Lung (tissue), 12 donors: ENCODE results near the gene SPECC1L. TPM values are rescaled to one million over a fixed set of nuclear protein-coding genes. Genes with fewer than 3 reads are reported as not detected.
"Not testable (repeated sequence)": the region's sequence is repeated elsewhere in the genome, so short reads cannot be mapped to it uniquely, and the experiment has no call there.

Experiments
- ATAC-seq: fragments of 200-7000 bp; cut with Tn5 transposase; one replicate; pipeline ENCODE4 v1.9.1; 2020; ENCODE audit warnings: moderate number of reproducible peaks; ENCODE audit not compliant: insufficient read depth, low FRiP score
- DNase-seq, 3 donors: peaks; one replicate each; pipeline ENCODE4 v3.0.0-alpha.2; 2013 to 2017
- H3K27ac ChIP-seq, 2 donors: one replicate each; pipeline ENCODE4 v1.5.1; 2013; ENCODE audit warnings: mild to moderate bottlenecking in 2 of 2, moderate library complexity in 2 of 2, control low read depth in 1 of 2, inconsistent platforms in 1 of 2, low read depth in 1 of 2, low read length in 1 of 2
- H3K27me3 ChIP-seq, 3 donors: one replicate each; pipeline ENCODE4 v1.5.1; 2013; ENCODE audit warnings: low read length in 2 of 3; ENCODE audit not compliant: control insufficient read depth in 3 of 3, insufficient read depth in 3 of 3
- H3K36me3 ChIP-seq, 4 donors: one replicate each; pipeline ENCODE4 v1.5.1; 2013; ENCODE audit warnings: low read length in 4 of 4, mild to moderate bottlenecking in 1 of 4, moderate library complexity in 1 of 4; ENCODE audit not compliant: control insufficient read depth in 4 of 4, insufficient read depth in 4 of 4
- H3K4me1 ChIP-seq, 5 donors: one replicate each; pipeline ENCODE4 v1.5.1; 2013; ENCODE audit warnings: low read length in 5 of 5, mild to moderate bottlenecking in 2 of 5, moderate library complexity in 1 of 5; ENCODE audit not compliant: control insufficient read depth in 5 of 5, insufficient read depth in 5 of 5
- H3K4me3 ChIP-seq: one replicate; pipeline ENCODE4 v1.5.1; 2013; ENCODE audit warnings: mild to moderate bottlenecking, control low read depth, moderate library complexity
- H3K9ac ChIP-seq, 2 donors: one replicate each; pipeline ENCODE4 v1.5.1; 2013; ENCODE audit warnings: low read length in 2 of 2, control low read depth in 1 of 2; ENCODE audit not compliant: insufficient read depth in 1 of 2
- H3K9me3 ChIP-seq, 4 donors: one replicate each; pipeline ENCODE4 v1.5.1; 2013; ENCODE audit warnings: low read length in 3 of 4, mild to moderate bottlenecking in 1 of 4, moderate library complexity in 1 of 4; ENCODE audit not compliant: control insufficient read depth in 4 of 4, insufficient read depth in 3 of 4
- WGBS, 2 donors: extraction: QIAGEN DNeasy Blood & Tissue Kit; methylation state at CpG; one replicate each; pipeline ENCODE4 v1.1.7; 2013; 5-methylcytosine and 5-hydroxymethylcytosine counted together
- polyA plus RNA-seq, 2 donors: library from polyadenylated mRNA; stranded (reverse); fragments of 200-250 nt; gene quantifications; one replicate each; pipeline ENCODE4 v1.2.1, GENCODE V29; 2013
- total RNA-seq, 2 donors: library from RNA; depleted of rRNA in 1 of 2; stranded (reverse); fragments of >200 nt in 1 of 2; gene quantifications; one replicate each; pipeline ENCODE4 v1.2.1, GENCODE V29; 2014 to 2021
- TF ChIP-seq, protein P1 (sequence below): IDR thresholded peaks from 2 replicates; pipeline ENCODE4 v1.5.1; 2012; ENCODE audit warnings: mild to moderate bottlenecking; ENCODE audit errors: control extremely low read depth, extremely low read depth
- donor health status: control.
- donor health status: control.
- donor health status: Bipolar disorder and iron deficiency.
- donor health status: healthy.
- donor health status: DM: yes; HTN: yes; CAD: no.

SPECC1L gene
- total and polyA plus RNA-seq, 4 donors: 10.4 to 83.9 (median 37.8) TPM

DNA sequence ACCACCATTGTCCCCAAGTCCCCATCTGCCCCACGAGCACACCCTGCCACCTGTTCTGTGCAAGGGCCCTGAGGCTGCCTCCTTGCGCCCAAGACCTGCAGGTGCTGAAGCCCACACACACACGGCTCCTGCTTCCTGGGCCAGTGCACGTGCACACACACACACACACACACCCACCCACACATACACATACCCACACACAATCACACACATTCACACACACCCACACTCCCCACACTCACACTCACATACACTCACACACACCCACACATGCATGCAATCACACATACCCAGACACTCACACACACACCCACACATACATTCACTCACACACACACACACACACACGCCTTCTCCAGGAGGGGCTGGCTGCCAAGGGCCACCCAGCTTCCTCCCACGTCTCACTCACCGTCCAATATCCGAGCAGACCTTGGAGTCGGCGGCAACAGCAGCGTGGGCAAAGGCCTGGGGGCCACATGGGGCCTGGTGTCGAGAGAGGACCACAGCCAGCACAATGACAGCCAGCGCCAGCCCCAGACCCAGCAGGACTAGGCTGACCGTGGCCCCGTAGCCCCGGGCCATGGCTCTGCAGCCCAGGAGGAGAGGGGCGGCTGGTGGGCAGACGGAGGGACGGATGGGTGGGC lies 26.4 kb upstream of the SPECC1L start:
- Histone ChIP-seq H3K9ac (no peak overlapping the region), H3K4me1 (peaks cover 0 to 53% (median 19%) of the 10 kb centered on the region in 5 donors), H3K27me3 (no peaks in the 10 kb centered on the region), H3K9me3 (no peaks in the 10 kb centered on the region), H3K27ac (peak overlapping the region; percentile 82 to 84), H3K36me3 (no peaks in the 10 kb centered on the region), H3K4me3 (peak overlapping the region; percentile 0)
- DNase-seq (peak; percentile 62 to 82 (median 64)), ATAC-seq (no peak)
- TF ChIP-seq, protein P1, sequence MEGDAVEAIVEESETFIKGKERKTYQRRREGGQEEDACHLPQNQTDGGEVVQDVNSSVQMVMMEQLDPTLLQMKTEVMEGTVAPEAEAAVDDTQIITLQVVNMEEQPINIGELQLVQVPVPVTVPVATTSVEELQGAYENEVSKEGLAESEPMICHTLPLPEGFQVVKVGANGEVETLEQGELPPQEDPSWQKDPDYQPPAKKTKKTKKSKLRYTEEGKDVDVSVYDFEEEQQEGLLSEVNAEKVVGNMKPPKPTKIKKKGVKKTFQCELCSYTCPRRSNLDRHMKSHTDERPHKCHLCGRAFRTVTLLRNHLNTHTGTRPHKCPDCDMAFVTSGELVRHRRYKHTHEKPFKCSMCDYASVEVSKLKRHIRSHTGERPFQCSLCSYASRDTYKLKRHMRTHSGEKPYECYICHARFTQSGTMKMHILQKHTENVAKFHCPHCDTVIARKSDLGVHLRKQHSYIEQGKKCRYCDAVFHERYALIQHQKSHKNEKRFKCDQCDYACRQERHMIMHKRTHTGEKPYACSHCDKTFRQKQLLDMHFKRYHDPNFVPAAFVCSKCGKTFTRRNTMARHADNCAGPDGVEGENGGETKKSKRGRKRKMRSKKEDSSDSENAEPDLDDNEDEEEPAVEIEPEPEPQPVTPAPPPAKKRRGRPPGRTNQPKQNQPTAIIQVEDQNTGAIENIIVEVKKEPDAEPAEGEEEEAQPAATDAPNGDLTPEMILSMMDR: no peak
- 52 to 53% methylated on average over 19 of the region's 19 CpGs for WGBS, 2 donors

DNA sequence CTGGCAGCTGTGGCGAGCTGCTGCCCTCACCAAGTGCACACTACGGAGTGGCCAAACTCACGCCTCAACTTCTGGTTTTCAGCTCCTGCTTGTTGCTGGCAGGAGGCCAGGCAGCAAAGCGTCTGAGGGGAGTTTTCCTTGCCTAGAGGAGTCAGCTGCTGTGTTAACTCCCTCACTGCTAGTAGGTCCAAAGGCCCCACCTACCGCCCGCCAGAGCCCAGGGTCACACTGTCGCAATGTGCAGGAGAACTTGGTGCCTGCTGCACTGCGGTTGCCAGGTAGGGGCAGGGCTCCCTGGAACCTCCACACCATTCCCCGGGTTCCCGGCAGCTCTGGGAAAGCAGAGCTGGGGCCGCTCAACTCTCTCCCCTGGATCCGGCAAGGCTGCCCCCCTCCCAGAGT lies 25.6 kb upstream of the SPECC1L start, which contains the start of gene GGT5:
Gene GGT5 (minus strand): TSS at position 53 of the 402 bp plus-strand sequence. CDS start 357 bp downstream, outside the sequence.
- H3K36me3 ChIP-seq, H3K27me3 ChIP-seq, H3K9me3 ChIP-seq, ATAC-seq, H3K9ac ChIP-seq: not testable (repeated sequence)
- peak within 1 kb of the TSS; percentile 0 for H3K4me3 ChIP-seq
- DNase-seq: peak; percentile 39 to 64 (median 44)
- H3K27ac ChIP-seq: peak within 1 kb of the TSS; percentile 82 to 84
- WGBS, 2 donors: 25 to 38% methylated on average over 8 to 12 of the region's 12 CpGs
- peaks cover 0 to 53% (median 19%) of the 10 kb centered on the region in 5 donors for H3K4me1 ChIP-seq

DNA sequence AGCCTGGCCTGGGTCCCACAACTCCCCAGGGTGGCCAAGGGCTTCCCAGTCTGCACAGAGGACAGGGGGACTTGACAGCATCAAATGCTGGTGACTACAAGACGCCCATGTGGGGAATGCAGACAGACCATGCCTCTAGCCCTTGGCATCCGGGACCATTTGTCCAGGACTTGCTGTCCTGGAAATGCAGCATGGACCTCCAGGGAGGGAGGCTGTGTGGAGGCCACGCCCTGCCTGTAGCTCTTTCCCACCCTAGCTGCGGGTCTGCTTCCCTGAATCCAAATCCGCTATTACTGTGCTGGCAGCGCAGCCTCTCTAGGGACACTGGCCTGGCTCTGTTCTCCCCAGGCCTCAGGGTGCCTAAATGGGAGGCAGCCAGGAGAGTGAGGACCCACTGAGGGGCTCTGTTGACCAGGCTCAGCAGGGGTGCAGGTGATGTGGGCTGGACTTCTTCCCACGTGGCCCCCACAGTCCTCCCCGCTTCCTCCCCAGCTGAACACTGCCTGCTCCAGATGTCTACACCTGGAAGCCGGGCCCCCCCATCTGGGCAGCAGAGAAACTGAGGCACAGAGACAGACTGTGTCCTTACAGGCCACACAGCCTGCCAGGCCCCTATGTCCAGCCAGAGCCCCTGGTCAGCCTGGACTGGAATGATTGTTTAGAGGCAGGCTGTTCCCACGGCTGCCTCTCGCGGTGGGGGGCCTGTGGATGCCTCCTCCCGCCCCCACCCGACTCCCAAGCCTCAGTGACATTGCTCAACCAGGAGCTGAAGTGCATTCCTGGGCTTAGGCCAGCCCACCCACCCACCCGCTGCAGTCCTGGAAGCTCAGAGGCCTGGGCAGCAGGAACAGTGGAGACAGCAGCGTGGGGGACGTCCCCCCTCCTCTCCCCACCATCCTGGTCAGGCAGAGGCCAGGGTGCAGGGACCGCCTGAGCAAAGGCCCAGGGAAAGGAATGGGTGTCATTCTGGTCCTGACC lies 24.8 kb upstream of the SPECC1L start:
- not testable (repeated sequence) for H3K9me3 ChIP-seq, H3K27me3 ChIP-seq, H3K9ac ChIP-seq, H3K36me3 ChIP-seq, H3K4me3 ChIP-seq
- 49 to 62% methylated on average over 18 of the region's 18 CpGs for WGBS, 2 donors
- peak overlapping the region; percentile 60 to 90 for H3K27ac ChIP-seq
- peak; percentile 73 to 86 (median 76) for DNase-seq
- peaks cover 0 to 53% (median 19%) of the 10 kb centered on the region in 5 donors for H3K4me1 ChIP-seq
- ATAC-seq: peak; percentile 27

DNA sequence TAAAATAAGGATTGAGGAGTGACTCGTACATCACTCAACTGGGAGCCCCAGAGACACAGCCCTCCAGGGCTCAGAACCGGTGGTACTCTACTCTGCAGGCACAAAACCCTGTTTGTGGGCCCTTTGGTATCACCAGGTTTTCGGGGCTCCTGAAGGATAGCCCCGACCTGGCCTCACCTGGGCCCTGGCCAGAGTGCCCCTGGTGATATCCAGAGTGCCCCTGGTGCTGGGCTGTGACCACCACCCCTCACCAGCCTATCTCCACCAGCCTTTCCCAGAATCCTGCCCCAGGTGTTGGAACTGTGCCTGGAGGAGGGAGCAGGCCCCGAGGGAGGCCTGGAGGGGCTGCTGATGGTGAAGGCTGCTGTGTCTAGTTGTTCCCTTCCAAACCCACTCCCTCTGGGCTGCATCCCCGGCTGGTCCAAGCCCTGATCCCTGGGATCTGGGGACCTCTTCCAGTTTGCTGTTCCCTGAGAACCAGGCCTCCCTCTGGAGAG lies 23.6 kb upstream of the SPECC1L start:
- no peaks in the 10 kb centered on the region for H3K36me3 ChIP-seq
- peak in 1 of 3 donors; percentile 15 for DNase-seq
- H3K9me3 ChIP-seq: no peaks in the 10 kb centered on the region
- TF ChIP-seq, protein P1: no peak
- H3K27me3 ChIP-seq: no peaks in the 10 kb centered on the region
- peaks cover 0 to 53% (median 19%) of the 10 kb centered on the region in 5 donors for H3K4me1 ChIP-seq
- 55 to 78% methylated on average over 6 of the region's 6 CpGs for WGBS, 2 donors
- no peak overlapping the region for H3K4me3 ChIP-seq
- peak overlapping the region; percentile 34 to 97 for H3K27ac ChIP-seq
- ATAC-seq: no peak
- no peak overlapping the region for H3K9ac ChIP-seq
